ENCODE measurements around the gene KCNF1. TPM values are rescaled to one million over a fixed set of nuclear protein-coding genes. Genes with fewer than 3 reads are reported as not detected.

The KCNF1 gene
- total RNA-seq, 1 donor from 2014 or later, result 8.4 TPM

GRCh38 chr2:10879624-10880585 lies 31.8 kb upstream of the KCNF1 start:
- Mint-ChIP-seq H3K4me1 (ENCODE audit: unreplicated experiment) (peaks cover 9% of the 10 kb centered on the region), H3K27ac (ENCODE audit: unreplicated experiment) (no peak overlapping the region), H3K4me3 (ENCODE audit: unreplicated experiment) (no peak overlapping the region), H3K36me3 (ENCODE audit: low read depth, unreplicated experiment) (peaks cover 4% of the 10 kb centered on the region), H3K27me3 (ENCODE audit: unreplicated experiment) (peaks cover 7% of the 10 kb centered on the region), H3K9me3 (ENCODE audit: unreplicated experiment) (no peaks in the 10 kb centered on the region)
- TF ChIP-seq CTCF (IDR thresholded peaks at IDR 0.05; ENCODE audit: unreplicated experiment), result no peak
- DNase-seq (ENCODE audit: low spot score), result no peak

DNA sequence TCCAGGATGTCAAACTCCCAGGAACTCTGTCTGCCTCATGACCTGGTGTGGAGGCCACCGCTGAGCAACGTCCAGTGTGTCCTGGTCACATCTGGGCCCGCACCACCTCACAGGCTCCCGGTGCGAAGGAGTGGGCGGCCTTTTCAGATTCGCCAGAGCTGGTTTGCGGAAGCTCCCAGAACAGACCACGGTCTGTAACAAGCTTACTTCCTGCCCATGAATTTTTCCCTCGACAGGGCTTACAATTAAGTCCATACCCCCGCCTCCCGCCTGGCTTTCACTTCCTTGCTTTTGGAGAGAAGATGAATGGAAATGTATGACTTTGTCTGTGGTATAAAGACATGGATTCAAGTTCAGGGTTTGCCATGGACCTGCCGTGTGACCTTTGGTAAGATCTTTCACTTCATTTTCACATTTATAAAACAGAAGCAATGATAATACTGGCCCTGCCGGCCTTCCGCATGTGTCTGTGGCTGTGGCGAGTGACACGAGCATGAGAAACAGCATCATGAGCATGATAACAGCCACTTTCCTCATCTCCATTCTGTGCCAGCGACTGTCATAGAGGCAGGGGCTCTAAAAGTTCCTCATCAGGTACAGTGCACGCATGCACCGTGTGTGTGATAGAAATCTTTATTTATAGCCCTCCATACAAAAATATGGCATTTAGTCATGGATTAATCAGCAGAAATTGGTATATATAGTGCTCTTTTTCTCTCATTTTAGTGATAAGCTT lies 31.0 kb upstream of the KCNF1 start:
- Mint-ChIP-seq H3K4me3 (ENCODE audit: unreplicated experiment) (no peak overlapping the region), H3K27me3 (ENCODE audit: unreplicated experiment) (peaks cover 7% of the 10 kb centered on the region), H3K4me1 (ENCODE audit: unreplicated experiment) (peaks cover 14% of the 10 kb centered on the region), H3K9me3 (ENCODE audit: unreplicated experiment) (no peaks in the 10 kb centered on the region), H3K27ac (ENCODE audit: unreplicated experiment) (no peak overlapping the region), H3K36me3 (ENCODE audit: low read depth, unreplicated experiment) (peaks cover 4% of the 10 kb centered on the region)
- no peak for DNase-seq (ENCODE audit: low spot score)
- TF ChIP-seq CTCF (IDR thresholded peaks at IDR 0.05; ENCODE audit: unreplicated experiment), result no peak

- no peak for TF ChIP-seq CTCF (IDR thresholded peaks at IDR 0.05; ENCODE audit: unreplicated experiment)
- Mint-ChIP-seq H3K4me3 (ENCODE audit: unreplicated experiment) (no peak overlapping the region), H3K9me3 (ENCODE audit: unreplicated experiment) (no peaks in the 10 kb centered on the region), H3K27me3 (ENCODE audit: unreplicated experiment) (peaks cover 3% of the 10 kb centered on the region), H3K27ac (ENCODE audit: unreplicated experiment) (no peak overlapping the region), H3K4me1 (ENCODE audit: unreplicated experiment) (peaks cover 9% of the 10 kb centered on the region), H3K36me3 (ENCODE audit: low read depth, unreplicated experiment) (peaks cover 4% of the 10 kb centered on the region)
- no peak for DNase-seq (ENCODE audit: low spot score)
These were observed 29.2 kb upstream of the KCNF1 start for GRCh38 chr2:10882568-10882967.

GRCh38 chr2:10883066-10883465 lies 28.7 kb upstream of the KCNF1 start:
- no peak for TF ChIP-seq CTCF (IDR thresholded peaks at IDR 0.05; ENCODE audit: unreplicated experiment)
- Mint-ChIP-seq H3K4me1 (ENCODE audit: unreplicated experiment) (peaks cover 7% of the 10 kb centered on the region), H3K9me3 (ENCODE audit: unreplicated experiment) (no peaks in the 10 kb centered on the region), H3K36me3 (ENCODE audit: low read depth, unreplicated experiment) (peaks cover 3% of the 10 kb centered on the region), H3K27ac (ENCODE audit: unreplicated experiment) (no peak overlapping the region), H3K4me3 (ENCODE audit: unreplicated experiment) (no peak overlapping the region), H3K27me3 (ENCODE audit: unreplicated experiment) (peaks cover 2% of the 10 kb centered on the region)
- DNase-seq (ENCODE audit: low spot score), result no peak

All from endothelial cell (in vitro differentiated cells).